HG02938 (cell line): ENCODE data around the gene RASGRF1.
"Not testable (repeated sequence)": the region's sequence is repeated elsewhere in the genome, so short reads cannot be mapped to it uniquely, and the experiment has no call there.

Experiments used
- ATAC-seq: cut with Tn5 transposase; IDR thresholded peaks from one replicate; pipeline ENCODE4 v1.9.1; 2021; ENCODE audit warnings: mild to moderate bottlenecking, moderate library complexity; ENCODE audit not compliant: unreplicated experiment

Gene RASGRF1

DNA sequence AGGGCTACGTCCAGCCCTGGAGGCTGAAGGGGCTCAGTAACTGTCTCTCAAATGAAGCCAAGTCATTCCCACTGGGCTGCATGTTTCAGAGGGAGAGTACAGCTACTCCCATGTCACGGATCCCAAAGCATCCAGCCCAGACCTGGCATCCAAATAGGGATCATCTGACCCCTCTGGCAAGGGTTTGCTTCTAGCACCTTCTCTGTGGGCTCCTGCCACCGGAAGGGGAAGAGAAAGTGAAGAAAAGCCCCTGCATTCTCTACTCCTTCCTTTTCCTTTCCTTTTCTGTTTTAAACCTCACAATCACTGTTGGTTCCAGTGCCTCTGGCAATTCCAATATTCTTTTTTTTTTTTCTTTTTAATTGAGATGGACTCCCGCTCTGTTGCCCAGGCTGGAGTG is 81.2 kb downstream of the RASGRF1 start:
- no peak for ATAC-seq

DNA sequence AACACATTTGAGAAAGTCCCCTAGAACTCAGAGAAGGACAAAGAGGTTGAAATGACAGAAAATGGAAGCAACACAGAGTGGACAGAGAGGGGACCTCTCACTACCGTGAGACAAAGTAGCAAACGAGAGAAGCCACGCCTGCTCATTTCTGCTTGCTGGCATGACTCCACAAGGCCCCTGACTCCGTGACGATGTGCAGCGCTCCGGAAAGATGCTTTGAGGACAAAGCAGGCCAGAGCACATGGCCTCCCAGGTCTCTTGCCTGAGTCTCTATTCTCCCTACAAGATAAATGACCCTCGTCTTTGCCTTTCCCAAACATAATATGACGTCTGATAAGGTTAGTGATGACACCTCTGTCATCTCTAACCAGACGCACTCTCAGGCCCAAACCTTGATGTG is 81.9 kb downstream of the RASGRF1 start:
- no peak for ATAC-seq

DNA sequence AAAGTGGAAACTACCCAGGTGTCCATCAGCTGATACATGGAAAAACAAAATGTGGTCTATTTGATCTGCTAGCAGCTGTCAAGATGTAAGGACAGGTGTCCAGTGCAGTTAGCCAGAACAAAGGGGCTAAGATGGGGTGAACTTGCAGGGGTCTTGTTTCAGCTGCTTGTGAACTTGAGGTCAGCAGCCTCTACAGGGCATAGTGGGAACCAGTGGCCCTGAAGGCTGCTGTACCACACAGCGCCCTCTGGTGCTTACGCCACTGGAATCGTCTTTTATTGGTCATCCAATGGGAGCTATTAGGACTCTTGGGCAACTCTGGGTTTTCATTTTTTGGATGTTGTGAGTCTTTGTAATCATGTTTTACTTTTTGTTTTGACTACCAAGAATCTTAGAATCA is 83.5 kb downstream of the RASGRF1 start:
- no peak for ATAC-seq

- no peak for ATAC-seq
Observed at GRCh38 chr15:79006071-79006470, 84.5 kb downstream of the RASGRF1 start.

DNA sequence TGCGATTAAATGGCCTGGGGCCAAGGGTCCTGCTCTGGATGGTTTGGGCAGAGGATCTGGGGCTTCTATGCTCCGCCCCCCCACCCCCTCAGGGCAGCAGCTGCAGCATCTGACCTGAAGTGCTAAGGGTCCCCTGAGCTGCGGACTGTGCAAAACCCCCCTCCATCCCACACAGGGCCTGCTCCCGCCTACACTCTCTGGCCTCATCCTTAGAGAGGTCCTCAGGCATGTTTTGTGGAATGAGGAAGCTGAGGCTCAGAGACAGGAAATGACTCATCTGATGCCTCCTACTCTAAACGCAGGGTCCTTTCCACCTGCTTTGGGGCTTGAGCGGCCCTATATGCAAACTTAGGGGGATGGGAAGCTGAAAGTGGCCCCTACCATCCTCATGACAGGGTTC is 86.2 kb downstream of the RASGRF1 start:
- ATAC-seq, result peak; percentile 85

DNA sequence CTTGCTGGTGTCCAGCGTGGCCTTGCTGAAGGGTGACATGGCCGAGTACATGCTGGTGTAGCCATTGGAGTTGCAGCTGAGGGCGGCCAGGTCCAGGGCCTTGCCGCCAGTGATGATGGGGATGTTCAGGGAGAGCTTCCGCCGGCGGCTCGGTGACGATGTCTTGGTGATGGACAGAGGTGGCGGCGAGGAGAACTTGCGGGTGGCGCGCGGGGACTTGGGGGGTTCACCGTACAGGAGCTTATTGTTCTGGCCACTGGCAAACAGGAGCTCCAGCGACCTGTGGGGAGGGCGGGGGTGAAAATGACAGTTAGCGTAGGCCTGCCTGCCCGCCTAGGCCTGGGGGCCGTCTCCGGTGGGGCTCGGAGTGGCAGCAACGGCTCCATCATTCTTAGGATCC is 86.7 kb downstream of the RASGRF1 start:
- ATAC-seq, result no peak

DNA sequence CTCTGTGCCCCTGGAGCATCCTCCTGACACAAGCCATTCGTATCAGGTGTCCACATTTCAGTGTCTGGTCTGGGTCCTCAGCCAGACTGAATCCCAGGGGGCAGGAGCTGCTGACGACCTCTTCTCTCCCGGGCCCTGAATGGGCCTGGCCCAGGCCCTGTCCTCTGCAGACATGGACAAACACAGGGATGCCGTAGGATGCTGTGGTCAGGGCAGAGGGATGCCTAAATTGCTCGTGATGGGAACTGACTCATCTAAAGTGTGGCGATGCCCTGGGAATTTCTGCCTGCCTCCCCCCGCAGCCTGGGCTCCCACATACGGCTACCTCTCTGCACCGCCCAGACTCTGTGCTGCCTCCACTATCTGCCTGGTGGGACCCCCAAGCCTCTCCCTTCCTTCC is 87.3 kb downstream of the RASGRF1 start:
- no peak for ATAC-seq

DNA sequence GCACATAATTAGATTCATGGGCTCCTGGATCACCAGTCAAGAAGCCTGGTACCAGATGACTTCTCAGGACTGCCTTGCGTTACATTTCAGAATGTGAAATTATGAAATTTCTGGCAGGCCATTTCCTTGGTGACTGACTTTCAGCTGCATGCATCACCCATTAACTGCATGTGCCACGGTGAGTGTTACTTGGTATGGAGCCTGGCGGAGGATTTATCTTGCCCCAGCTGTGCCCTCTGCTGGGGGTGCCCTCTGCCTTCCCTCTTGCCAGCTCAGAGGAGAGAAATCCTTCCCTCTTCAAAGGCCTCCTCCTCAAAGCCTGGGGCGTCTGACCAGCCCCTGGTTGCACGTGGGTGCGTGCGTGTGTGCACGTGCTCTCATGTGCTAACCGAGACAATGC is 88.0 kb downstream of the RASGRF1 start:
- ATAC-seq, result no peak

DNA sequence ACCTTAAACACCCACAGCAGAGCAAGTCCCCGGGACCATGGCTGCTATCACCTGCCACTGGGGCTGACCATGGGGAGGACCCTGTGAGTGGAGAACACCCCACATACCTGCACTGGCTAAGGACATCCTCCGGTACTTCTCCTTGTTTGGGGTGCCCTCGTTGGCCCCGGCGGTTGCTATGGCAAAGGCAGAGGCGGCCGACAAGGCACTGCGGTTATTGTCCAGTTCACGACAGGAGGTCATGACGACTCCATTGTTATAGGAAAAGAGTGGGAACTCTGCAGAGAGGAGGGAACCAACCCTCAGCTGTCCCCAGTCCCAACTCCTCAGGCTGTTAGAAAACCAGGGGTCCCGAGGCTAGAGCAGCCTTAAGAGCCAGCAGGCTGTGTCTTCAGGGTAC is 90.9 kb downstream of the RASGRF1 start:
- no peak for ATAC-seq

GRCh38 chr15:78998526-78998925 is 92.1 kb downstream of the RASGRF1 start:
- ATAC-seq, result no peak

DNA sequence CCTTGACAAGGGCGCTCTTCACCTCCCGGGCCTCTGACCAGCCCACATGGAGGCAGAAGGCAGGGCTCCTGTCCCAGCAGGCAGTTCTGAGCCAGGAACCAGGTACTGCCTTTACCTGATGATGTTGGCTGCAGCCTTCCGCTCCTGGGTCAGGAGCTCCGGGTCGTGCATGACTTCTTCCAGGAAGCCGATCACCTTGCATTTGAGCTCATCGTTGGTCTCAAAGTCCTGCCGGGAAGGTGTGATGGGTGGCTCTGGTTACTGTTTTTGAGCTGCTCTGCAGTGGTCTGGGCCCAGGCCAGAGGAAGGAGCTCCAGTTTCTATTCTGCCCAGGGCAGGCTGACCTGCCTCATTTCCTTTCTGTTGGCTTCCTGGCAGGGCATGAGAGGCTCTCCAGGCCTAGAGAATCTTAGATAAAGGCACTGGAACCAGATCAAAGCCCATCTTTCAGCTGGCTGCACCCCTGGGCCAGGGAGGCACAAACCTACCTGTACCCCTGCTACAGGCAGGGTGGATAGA is 92.5 kb downstream of the RASGRF1 start:
- ATAC-seq, result no peak

- ATAC-seq, result no peak
Observed at GRCh38 chr15:78996894-78997275, 93.7 kb downstream of the RASGRF1 start.

GRCh38 chr15:78995921-78996893 is 94.4 kb downstream of the RASGRF1 start:
- no peak for ATAC-seq

GRCh38 chr15:78995161-78995560 is 95.4 kb downstream of the RASGRF1 start:
- not testable (repeated sequence) for ATAC-seq

DNA sequence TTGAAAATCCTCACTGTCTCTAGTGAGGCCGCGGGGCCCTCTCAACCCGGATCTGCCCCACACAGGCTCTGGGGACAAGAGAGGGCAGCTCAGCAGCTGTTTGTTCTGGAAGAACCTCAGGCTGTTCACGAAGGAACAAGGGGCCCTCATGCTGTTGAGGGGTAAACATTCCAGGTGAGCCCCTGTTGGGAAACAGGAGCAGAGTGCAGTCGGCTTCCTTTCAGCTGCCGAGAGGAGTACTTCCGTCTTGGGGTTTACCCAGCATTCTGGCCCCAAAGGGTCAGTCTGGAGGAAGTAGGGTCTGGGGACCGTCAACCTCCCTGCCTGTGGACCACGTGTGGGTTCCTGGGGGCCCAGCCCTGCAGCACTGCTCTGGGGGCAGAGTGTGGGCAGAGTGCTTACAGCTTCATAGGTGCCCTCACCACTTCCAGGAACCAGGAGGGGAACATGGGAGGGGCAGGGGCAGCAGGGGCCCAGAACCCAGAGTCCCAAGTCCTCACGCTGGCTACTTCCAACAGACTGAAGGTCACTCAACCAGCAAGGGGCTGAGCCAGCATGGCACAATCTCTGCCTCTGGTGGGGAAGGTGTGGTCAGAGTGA is 96.5 kb downstream of the RASGRF1 start:
- ATAC-seq, result no peak

GRCh38 chr15:78993257-78993930 is 97.2 kb downstream of the RASGRF1 start:
- ATAC-seq, result no peak

GRCh38 chr15:78992416-78993256 is 97.9 kb downstream of the RASGRF1 start:
- ATAC-seq, result no peak

DNA sequence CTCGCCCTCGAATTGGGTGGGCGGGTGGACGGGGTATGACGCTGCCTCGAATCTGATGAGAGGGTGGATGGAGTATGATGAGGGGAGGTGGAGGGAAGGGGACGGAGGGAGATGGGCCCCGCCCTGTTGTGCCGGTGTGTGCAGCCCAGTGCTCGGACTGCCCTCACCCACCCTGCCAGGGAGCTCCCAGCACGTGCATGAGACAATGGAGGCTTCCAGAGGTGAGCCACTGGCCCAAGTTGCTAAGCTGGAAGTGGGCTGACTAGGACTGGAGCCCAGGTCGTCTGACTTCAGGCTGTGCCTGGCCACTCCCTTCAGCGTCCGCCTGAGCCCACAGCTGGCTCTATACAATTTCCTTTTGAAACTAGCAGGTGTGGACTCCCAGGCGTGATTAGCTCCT is 98.7 kb downstream of the RASGRF1 start:
- ATAC-seq, result no peak

GRCh38 chr15:78991476-78991875 is 99.1 kb downstream of the RASGRF1 start:
- no peak for ATAC-seq

- ATAC-seq, result no peak
Observed at GRCh38 chr15:78990278-78990677, 100.3 kb downstream of the RASGRF1 start.
